C4-2B (cell line): Measurements from ENCODE around the gene SKA3.

Experiments used
- CTCF ChIP-seq: fragments of 450-650 bp; conservative IDR thresholded peaks from 2 replicates; pipeline ENCODE4 v1.5.1; 2017; ENCODE audit warnings: mild to moderate bottlenecking
- ZFX ChIP-seq: fragments of 450-650 bp; IDR thresholded peaks from 2 replicates; pipeline ENCODE4 v1.6.1; 2017

- no peak for TF ChIP-seq CTCF
- no peak for TF ChIP-seq ZFX
Observed at GRCh38 chr13:21117104-21117809, 59.1 kb downstream of the SKA3 start.
